Tibial nerve (tissue), 4 donors: ENCODE measurements around the gene THBS4. TPM values are rescaled to one million over a fixed set of nuclear protein-coding genes. Genes with fewer than 3 reads are reported as not detected.

Experiments used
- DNase-seq, 2 donors: peaks; one replicate each; pipeline ENCODE4 v3.0.0-alpha.2; 2019; ENCODE audit warnings: low spot score in 2 of 2
- H3K27ac ChIP-seq, 4 donors: fragments of 200-600 bp; sonication (generic) in 3 of 4; one replicate each; pipeline ENCODE4 v1.5.1; 2017 to 2019; ENCODE audit warnings: mild to moderate bottlenecking in 1 of 4
- H3K27me3 ChIP-seq, 2 donors: fragments of 200-600 bp; sonication (generic) in 1 of 2; one replicate each; pipeline versions ENCODE4 v1.5.1 to v1.6.0; 2017 to 2019
- H3K36me3 ChIP-seq, 3 donors: fragments of 200-600 bp; sonication (generic); one replicate each; pipeline ENCODE4 v1.5.1; 2018 to 2019
- H3K4me1 ChIP-seq, 4 donors: fragments of 200-600 bp; sonication (generic) in 3 of 4; one replicate each; pipeline ENCODE4 v1.5.1; 2017 to 2019
- H3K4me3 ChIP-seq, 4 donors: fragments of 200-600 bp; sonication (generic) in 3 of 4; one replicate each; pipeline ENCODE4 v1.5.1; 2017 to 2019; ENCODE audit warnings: mild to moderate bottlenecking in 1 of 4, moderate library complexity in 1 of 4
- H3K9me3 ChIP-seq, 4 donors: fragments of 200-600 bp; sonication (generic) in 3 of 4; one replicate each; pipeline ENCODE4 v1.5.1; 2017 to 2019
- CTCF ChIP-seq, 5 experiments: fragments of 200-600 bp in 3 of 5; fragments of 450-650 bp in 2 of 5; sonication (generic) in 3 of 5; IDR thresholded peaks; one replicate each; pipeline ENCODE4 v1.5.1; 2016 to 2019; ENCODE audit warnings: antibody characterized with exemption in 5 of 5, mild to moderate bottlenecking in 3 of 5, moderate library complexity in 2 of 5
- EP300 ChIP-seq, 2 donors: sonication (generic); formaldehyde crosslinking; IDR thresholded peaks; one replicate each; pipeline ENCODE4 v1.6.1; 2017; ENCODE audit warnings: antibody characterized with exemption in 2 of 2, mild to moderate bottlenecking in 1 of 2
- POLR2A ChIP-seq, 2 donors: fragments of 450-650 bp; IDR thresholded peaks; one replicate each; pipeline ENCODE4 v1.6.1; 2017; ENCODE audit warnings: antibody characterized with exemption in 2 of 2, mild to moderate bottlenecking in 2 of 2, moderate library complexity in 2 of 2
- WGBS, 2 donors: methylation state at CpG; one replicate each; pipeline ENCODE4 v1.1.5; 2018; 5-methylcytosine and 5-hydroxymethylcytosine counted together
- total RNA-seq, 4 donors: library from RNA; depleted of rRNA; stranded (reverse); fragments of >200 nt; gene quantifications; one replicate each; pipeline ENCODE4 v1.1.0, GENCODE V29; 2016

Gene THBS4
- total RNA-seq, 4 donors from 2014 or later, result 99.0 to 376 (median 157) TPM

DNA sequence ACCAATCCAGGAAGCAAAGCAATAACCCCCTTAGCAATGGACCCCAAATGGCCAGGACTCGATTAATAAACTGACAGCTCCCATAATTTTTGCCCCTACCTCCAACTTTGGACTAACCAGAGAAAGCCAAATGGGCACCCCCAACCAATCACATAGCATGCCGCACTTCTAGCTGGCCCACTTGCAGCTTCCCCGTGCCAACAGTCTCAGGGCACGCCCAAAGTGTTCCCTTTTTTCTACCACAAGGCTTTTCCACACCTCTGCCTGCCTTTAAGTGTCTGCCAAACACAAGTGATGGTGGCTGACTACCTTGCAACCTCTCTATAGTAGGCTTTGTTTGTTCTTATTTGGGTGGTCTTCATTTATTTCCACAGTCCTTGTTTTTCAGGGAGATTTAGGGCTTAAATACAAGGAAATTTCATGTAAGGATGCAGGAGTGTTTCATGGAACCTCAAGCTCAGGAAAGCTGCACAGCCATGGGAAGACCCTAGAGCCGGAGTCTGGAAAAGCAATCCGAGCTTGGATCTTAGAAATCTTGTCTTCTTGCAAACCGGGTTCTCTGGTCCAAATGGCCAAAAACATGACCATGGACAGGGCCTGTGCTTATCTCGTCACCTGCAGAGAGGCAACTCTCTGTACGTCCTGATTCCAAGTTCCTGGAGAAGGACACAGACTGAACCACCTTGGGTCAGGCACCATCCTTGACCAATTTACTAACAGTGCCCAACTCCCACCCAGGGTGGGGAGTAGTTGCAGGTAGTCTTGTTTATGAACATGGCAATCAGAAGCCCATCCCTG, 89.2 kb downstream of the THBS4 start:
- WGBS, 2 donors, result 89% methylated on average over 9 of the region's 9 CpGs
- TF ChIP-seq EP300 (IDR thresholded peaks at IDR 0.05) (no peak), CTCF (IDR thresholded peaks at IDR 0.05) (no peak), POLR2A (IDR thresholded peaks at IDR 0.05) (no peak)

GRCh38 chr5:80125022-80125961, 90.1 kb downstream of the THBS4 start:
- 82 to 83% methylated on average over 11 of the region's 11 CpGs for WGBS, 2 donors
- no peaks in the 10 kb centered on the region for H3K27me3 ChIP-seq
- no peaks in the 10 kb centered on the region for H3K36me3 ChIP-seq
- TF ChIP-seq EP300 (IDR thresholded peaks at IDR 0.05) (no peak), CTCF (IDR thresholded peaks at IDR 0.05) (no peak), POLR2A (IDR thresholded peaks at IDR 0.05) (no peak)
- peaks cover 0 to 14% (median 4%) of the 10 kb centered on the region in 4 donors for H3K4me1 ChIP-seq
- peak overlapping the region in 2 of 4 donors; percentile 63 to 72 for H3K27ac ChIP-seq
- DNase-seq, result no peak
- no peaks in the 10 kb centered on the region for H3K9me3 ChIP-seq
- H3K4me3 ChIP-seq, result no peak overlapping the region

More for the DNA sequence above, 89.2 kb downstream of the THBS4 start:
- H3K4me3 ChIP-seq, result no peak overlapping the region
- H3K9me3 ChIP-seq, result no peaks in the 10 kb centered on the region
- H3K36me3 ChIP-seq, result no peaks in the 10 kb centered on the region
- H3K27ac ChIP-seq, result peak overlapping the region in 1 of 4 donors; percentile 72
- no peaks in the 10 kb centered on the region for H3K27me3 ChIP-seq
- H3K4me1 ChIP-seq, result peaks cover 0 to 14% (median 4%) of the 10 kb centered on the region in 4 donors
- no peak for DNase-seq

- DNase-seq, result peak in 1 of 2 donors; percentile 47
- H3K27me3 ChIP-seq, result no peaks in the 10 kb centered on the region
- H3K9me3 ChIP-seq, result no peaks in the 10 kb centered on the region
- no peaks in the 10 kb centered on the region for H3K36me3 ChIP-seq
- TF ChIP-seq CTCF (IDR thresholded peaks at IDR 0.05) (peak in 2 of 5 experiments; percentile 20 to 35), EP300 (IDR thresholded peaks at IDR 0.05) (peak; percentile 67 to 76), POLR2A (IDR thresholded peaks at IDR 0.05) (no peak)
- no peak overlapping the region for H3K4me3 ChIP-seq
- H3K4me1 ChIP-seq, result peaks cover 0 to 14% (median 4%) of the 10 kb centered on the region in 4 donors
- H3K27ac ChIP-seq, result peak overlapping the region in 1 of 4 donors; percentile 37
- 34% methylated on average over 4 of the region's 4 CpGs for WGBS, 2 donors
Observed at GRCh38 chr5:80125962-80126480, 90.9 kb downstream of the THBS4 start.

GRCh38 chr5:80127116-80127552, 92.0 kb downstream of the THBS4 start:
- TF ChIP-seq EP300 (IDR thresholded peaks at IDR 0.05) (peak; percentile 16 to 80), CTCF (IDR thresholded peaks at IDR 0.05) (no peak)
- Histone ChIP-seq H3K9me3 (no peaks in the 10 kb centered on the region), H3K27ac (no peak overlapping the region), H3K4me3 (no peak overlapping the region), H3K4me1 (peaks cover 0 to 14% (median 4%) of the 10 kb centered on the region in 4 donors), H3K36me3 (no peaks in the 10 kb centered on the region), H3K27me3 (no peaks in the 10 kb centered on the region)
- 80 to 88% methylated on average over 4 of the region's 4 CpGs for WGBS, 2 donors
- DNase-seq, result peak in 1 of 2 donors; percentile 18
